K562 (cell line): ENCODE results near the gene ENPP6. TPM values are rescaled to one million over a fixed set of nuclear protein-coding genes. Genes with fewer than 3 reads are reported as not detected.

Experiments used
- ATAC-seq: fragments of 200-7000 bp; cut with Tn5 transposase; 3 replicates; pipeline ENCODE4 v1.9.1; 2020; ENCODE audit warnings: moderate library complexity
- BruUV-seq: library from RNA; stranded (reverse); fragments of 400-500 nt; replicated peaks from 2 replicates; lab custom pipeline; 2021; lab: Mats Ljungman, UMichigan
- CTCF ChIA-PET: fragments of 300-600 bp; formaldehyde crosslinking; extraction: SDS; loops from one replicate; lab custom pipeline; 2021; ENCODE audit warnings: low intra/inter-chr PET ratio; lab: Yijun Ruan, JAX
- POLR2A ChIA-PET: fragments of 300-600, 350-650 bp; sonication (Branson Sonifier 250); formaldehyde crosslinking; extraction: SDS; loops from one replicate; lab custom pipeline; 2021; ENCODE audit warnings: antibody characterized with exemption, inconsistent platforms; lab: Yijun Ruan, JAX
- DNase-seq, 4 experiments: peaks; one replicate each; pipeline versions ENCODE4 v3.0.0 to v3.0.0-alpha.2; 2011 to 2018; ENCODE audit warnings: low spot score in 3 of 4, mixed read lengths in 3 of 4; ENCODE audit errors: extremely low read depth in 1 of 4
- FAIRE-seq: peaks from 2 replicates; lab custom pipeline; 2011; peaks lifted over from hg19 to GRCh38; lab: Jason Lieb, UNC
- H2AFZ ChIP-seq: 2 replicates; pipeline ENCODE4 v1.6.0; 2011; ENCODE audit warnings: low read depth, low read length, control low read depth, inconsistent platforms
- H3K27ac ChIP-seq: fragments of 200-600 bp; 3 replicates; pipeline ENCODE4 v1.8.0; 2011; ENCODE audit warnings: low read depth, mild to moderate bottlenecking, control low read depth, inconsistent platforms, low read length, moderate library complexity, mixed read lengths; ENCODE audit errors: extremely low read depth
- H3K27me3 ChIP-seq, 2 experiments: fragments of 300-600 bp in 1 of 2; 2 replicates in 1 of 2; 3 replicates in 1 of 2; pipeline versions ENCODE4 v1.6.0 to v1.8.0; 2011; ENCODE audit warnings: inconsistent platforms in 2 of 2, low read length in 2 of 2, mild to moderate bottlenecking in 1 of 2, mixed read lengths in 1 of 2, moderate library complexity in 1 of 2; ENCODE audit not compliant: control insufficient read depth in 2 of 2, insufficient read depth in 2 of 2
- H3K36me3 ChIP-seq: fragments of 300-600 bp; 3 replicates; pipeline ENCODE4 v1.8.0; 2011; ENCODE audit warnings: mild to moderate bottlenecking, low read length, inconsistent platforms; ENCODE audit not compliant: control insufficient read depth, insufficient read depth
- H3K4me1 ChIP-seq, 2 experiments: fragments of 200-600 bp in 1 of 2; replicated peaks in 1 of 2; 2 replicates in 1 of 2; 3 replicates in 1 of 2; pipeline versions ENCODE4 v1.5.1 to v1.8.0; 2011; ENCODE audit warnings: inconsistent platforms in 2 of 2, low read length in 2 of 2, mild to moderate bottlenecking in 1 of 2, mixed read lengths in 1 of 2, moderate library complexity in 1 of 2; ENCODE audit not compliant: control insufficient read depth in 2 of 2, insufficient read depth in 2 of 2
- H3K4me2 ChIP-seq: 2 replicates; pipeline ENCODE4 v1.6.1; 2011; ENCODE audit warnings: low read length, control low read depth, inconsistent platforms, mixed read lengths; ENCODE audit not compliant: insufficient read depth
- H3K4me3 ChIP-seq: fragments of 200-600 bp; sonication (generic), shearing (Covaris generic); 2 replicates; pipeline ENCODE4 v1.5.1; 2016; ENCODE audit warnings: control low read depth, inconsistent platforms
- H3K79me2 ChIP-seq: fragments of 200-600 bp; 3 replicates; pipeline ENCODE4 v1.8.0; 2011; ENCODE audit warnings: low read length, inconsistent platforms; ENCODE audit not compliant: control insufficient read depth, insufficient read depth
- H3K9ac ChIP-seq, 2 experiments: 2 replicates each; pipeline versions ENCODE4 v1.6.0 to v1.6.1; 2011; ENCODE audit warnings: low read depth in 2 of 2, low read length in 2 of 2, control low read depth in 1 of 2, inconsistent platforms in 1 of 2, mild to moderate bottlenecking in 1 of 2, mixed read lengths in 1 of 2; ENCODE audit not compliant: insufficient read depth in 1 of 2
- H3K9me1 ChIP-seq: one replicate; pipeline ENCODE4 v1.6.0; 2011; ENCODE audit warnings: inconsistent platforms, mild to moderate bottlenecking, low read length, moderate library complexity; ENCODE audit not compliant: control insufficient read depth, insufficient read depth
- H3K9me3 ChIP-seq: replicated peaks from 2 replicates; pipeline ENCODE4 v1.5.1; 2011; ENCODE audit warnings: low read depth, low read length, inconsistent platforms; ENCODE audit not compliant: control insufficient read depth, insufficient read depth
- H4K20me1 ChIP-seq: replicated peaks from 2 replicates; pipeline ENCODE4 v1.6.1; 2011; ENCODE audit warnings: low read length, inconsistent platforms, mixed read lengths; ENCODE audit not compliant: control insufficient read depth, insufficient read depth
- CBX3 ChIP-seq, 2 experiments: IDR thresholded peaks; 1 replicate in 1 of 2; 2 replicates in 1 of 2; pipeline ENCODE4 v1.6.1; 2012; ENCODE audit warnings: inconsistent platforms in 2 of 2, low read length in 2 of 2, borderline replicate concordance in 1 of 2, control low read depth in 1 of 2
- DACH1 ChIP-seq: fragments of 450-650 bp; IDR thresholded peaks from 2 replicates; pipeline ENCODE4 v1.6.1; 2018; ENCODE audit not compliant: partially characterized antibody
- HDAC6 ChIP-seq: IDR thresholded peaks from 2 replicates; pipeline ENCODE4 v1.6.1; 2012; ENCODE audit warnings: low read depth, mild to moderate bottlenecking, control low read depth, inconsistent platforms, low read length, moderate library complexity
- MCM7 ChIP-seq, 2 experiments: fragments of 450-650 bp; IDR thresholded peaks; 2 replicates each; pipeline ENCODE4 v1.6.1; 2016 to 2018
- MEF2A ChIP-seq: IDR thresholded peaks from 2 replicates; pipeline ENCODE4 v1.6.1; 2011; ENCODE audit warnings: low read depth, mild to moderate bottlenecking, low read length, moderate library complexity; ENCODE audit not compliant: control insufficient read depth
- PRDM10 ChIP-seq: fragments of 450-650 bp; IDR thresholded peaks from 2 replicates; pipeline ENCODE4 v1.6.1; 2018; ENCODE audit not compliant: partially characterized antibody
- RNF2 ChIP-seq: sonication (generic); IDR thresholded peaks from 2 replicates; pipeline ENCODE4 v1.6.1; 2016
- SREBF2 ChIP-seq: sonication (generic); formaldehyde crosslinking; IDR thresholded peaks from 2 replicates; pipeline ENCODE4 v1.4.0; 2020; ENCODE audit warnings: mild to moderate bottlenecking, missing genetic modification reagents
- TSHZ1 ChIP-seq: fragments of 250-450 bp; sonication (Bioruptor Pico); IDR thresholded peaks from 2 replicates; pipeline ENCODE4 v1.4.0; 2020; ENCODE audit warnings: mild to moderate bottlenecking, moderate library complexity
- U2AF1 ChIP-seq: fragments of 200-400 bp; formaldehyde crosslinking; optimal IDR thresholded peaks from 2 replicates; pipeline ENCODE3; 2017; ENCODE audit warnings: mild to moderate bottlenecking, low read depth, low read length, moderate library complexity
- ZBTB9 ChIP-seq: fragments of 450-650 bp; formaldehyde crosslinking; IDR thresholded peaks from 2 replicates; pipeline ENCODE4 v1.4.0; 2020; ENCODE audit warnings: mild to moderate bottlenecking, moderate library complexity
- ZNF668 ChIP-seq: fragments of 250-450 bp; sonication (Bioruptor Pico); IDR thresholded peaks from 2 replicates; pipeline ENCODE4 v1.8.0; 2022; ENCODE audit warnings: mild to moderate bottlenecking, inconsistent platforms
- WGBS: fragments of 100-300 bp; shearing (Covaris generic); methylation state at CpG from one replicate; pipeline ENCODE4 v1.1.6; 2016; ENCODE audit warnings: low coverage, mixed read lengths; ENCODE audit not compliant: insufficient coverage; ENCODE audit errors: missing lambda C conversion rate; 5-methylcytosine and 5-hydroxymethylcytosine counted together
- in situ Hi-C: fragments of 300-500 bp; cut with MboI; formaldehyde crosslinking; loops from 4 replicates; pipeline ENCODE4 v1.15.0; 2018; ENCODE audit warnings: inconsistent platforms, mixed read lengths
- intact Hi-C: fragments of 100-400 bp; cut with micrococcal nuclease; formaldehyde crosslinking; loops from 2 replicates; pipeline ENCODE4 v1.14.2; 2022
- polyA plus RNA-seq, 8 experiments: library from polyadenylated mRNA; depleted of rRNA in 4 of 8; stranded (reverse) in 5 of 8; unstranded in 3 of 8; fragments of >200 nt; fragmentation: Nextera tagmentation in 2 of 8; fragmentation: Illumina TruSeq in 1 of 8; extraction: Ambion mirVana in 2 of 8; extraction: Trizol in 1 of 8; gene quantifications; 2 replicates each; pipeline versions ENCODE4 v1.2.1 to v1.2.3, GENCODE V29; 2011 to 2014; ENCODE audit warnings: inconsistent platforms in 1 of 8, missing spikeins in 1 of 8
- total RNA-seq, 7 experiments: library from RNA; depleted of rRNA in 6 of 7; stranded (reverse); fragments of >200 nt in 6 of 7; fragmentation: Illumina TruSeq in 2 of 7; extraction: Trizol in 2 of 7; gene quantifications; 2 replicates each; pipeline versions ENCODE4 v1.2.1 to v1.2.3, GENCODE V29; 2011 to 2021; ENCODE audit warnings: low replicate concordance in 1 of 7

ENPP6 gene
- total and polyA plus RNA-seq, 9 of the 15 experiments (the other 6 are each of a cell fraction or from before 2014, with no cell fraction given): 0.29 TPM; not detected in 8

GRCh38 chr4:184058026-184058425, 159.6 kb downstream of the ENPP6 start:
- no TSS peak for BruUV-seq
- Histone ChIP-seq H3K27ac (no peak overlapping the region), H3K9ac (no peak overlapping the region), H3K79me2 (no peaks in the 10 kb centered on the region), H4K20me1 (no peaks in the 10 kb centered on the region), H3K4me3 (no peak overlapping the region), H3K4me1 (no peaks in the 10 kb centered on the region), H3K27me3 (peaks cover 0 to 27% of the 10 kb centered on the region in 2 experiments; a peak in 4 of 5 replicates), H3K9me3 (no peaks in the 10 kb centered on the region), H3K9me1 (no peaks in the 10 kb centered on the region)
- TF ChIP-seq ZBTB9 (CRISPR knock-in tag) (no peak), CBX3 (IDR thresholded peaks at IDR 0.05; ENCODE audit: borderline replicate concordance in 1 of 2, low read length in 2 of 2) (no peak), MEF2A (no peak), HDAC6 (no peak), RNF2 (no peak), SREBF2 (no peak), TSHZ1 (CRISPR knock-in tag) (no peak), MCM7 (IDR thresholded peaks at IDR 0.05) (no peak), U2AF1 (no peak), DACH1 (no peak), PRDM10 (no peak), ZNF668 (no peak)
- TF ChIP-seq, all 486 proteins: peak for 0
- H2AFZ ChIP-seq: no peak overlapping the region
- intact Hi-C loops (no loop called here), in situ Hi-C loops (no loop called here)
- POLR2A ChIA-PET: no interaction called here
- H3K4me2 ChIP-seq: no peak overlapping the region
- FAIRE-seq (no peak), ATAC-seq (no peak), DNase-seq (no peak)
- no peaks in the 10 kb centered on the region for H3K36me3 ChIP-seq
- CTCF ChIA-PET: no interaction called here
- 0% methylated on average over 6 of the region's 6 CpGs for WGBS
